H9 (cell line): Measurements from ENCODE around the gene MSH3. TPM values are rescaled to one million over a fixed set of nuclear protein-coding genes. Genes with fewer than 3 reads are reported as not detected.

Experiments used
- DNase-seq: peaks from one replicate; pipeline ENCODE4 v3.0.0-alpha.2; 2017
- H2AFZ ChIP-seq: one replicate; pipeline ENCODE4 v1.6.1; 2013; ENCODE audit warnings: mild to moderate bottlenecking, low read length, control low read depth, moderate library complexity
- H2AK5ac ChIP-seq: 2 replicates; pipeline ENCODE4 v1.6.1; 2013; ENCODE audit warnings: low read length, control low read depth, mixed read lengths; ENCODE audit not compliant: insufficient read length
- H2BK120ac ChIP-seq: one replicate; pipeline ENCODE4 v1.6.1; 2013; ENCODE audit warnings: low read depth, mild to moderate bottlenecking, low read length, control low read depth, inconsistent platforms; ENCODE audit not compliant: poor library complexity, severe bottlenecking
- H2BK12ac ChIP-seq: 2 replicates; pipeline ENCODE4 v1.6.1; 2013; ENCODE audit warnings: low read length, control low read depth, mixed read lengths, low read depth; ENCODE audit not compliant: insufficient read length
- H2BK15ac ChIP-seq: 2 replicates; pipeline ENCODE4 v1.6.1; 2013; ENCODE audit warnings: low read depth, low read length, control low read depth
- H2BK20ac ChIP-seq: one replicate; pipeline ENCODE4 v1.6.1; 2013; ENCODE audit warnings: low read depth, mild to moderate bottlenecking, low read length, control low read depth, inconsistent platforms; ENCODE audit not compliant: poor library complexity, severe bottlenecking
- H2BK5ac ChIP-seq: 2 replicates; pipeline ENCODE4 v1.6.1; 2013; ENCODE audit warnings: low read length, control low read depth, mixed read lengths; ENCODE audit not compliant: insufficient read length
- H3K14ac ChIP-seq: 2 replicates; pipeline ENCODE4 v1.6.1; 2013; ENCODE audit warnings: low read length, control low read depth; ENCODE audit not compliant: insufficient read depth
- H3K18ac ChIP-seq: 2 replicates; pipeline ENCODE4 v1.6.1; 2013; ENCODE audit warnings: low read depth, mild to moderate bottlenecking, mixed read lengths, low read length, control low read depth; ENCODE audit not compliant: insufficient read length
- H3K23ac ChIP-seq: 2 replicates; pipeline ENCODE4 v1.6.1; 2013; ENCODE audit warnings: low read length, control low read depth, mixed read lengths, low read depth; ENCODE audit not compliant: insufficient read length
- H3K23me2 ChIP-seq: 2 replicates; pipeline ENCODE4 v1.6.1; 2013; ENCODE audit warnings: low read depth, mild to moderate bottlenecking, mixed read lengths, low read length, control low read depth; ENCODE audit not compliant: insufficient read length, poor library complexity, severe bottlenecking
- H3K27ac ChIP-seq: 2 replicates; pipeline ENCODE4 v1.5.1; 2013; ENCODE audit warnings: low read length, control low read depth, mixed read lengths, low read depth; ENCODE audit not compliant: insufficient read length
- H3K27me3 ChIP-seq: 2 replicates; pipeline ENCODE4 v1.6.1; 2013; ENCODE audit warnings: low read length, control low read depth, inconsistent platforms; ENCODE audit not compliant: insufficient read depth
- H3K4ac ChIP-seq: 2 replicates; pipeline ENCODE4 v1.6.1; 2013; ENCODE audit warnings: low read depth, mild to moderate bottlenecking, control low read depth, inconsistent platforms, low read length, moderate library complexity
- H3K4me1 ChIP-seq: 2 replicates; pipeline ENCODE4 v1.6.1; 2013; ENCODE audit warnings: low read length, control low read depth, inconsistent platforms; ENCODE audit not compliant: insufficient read depth
- H3K4me2 ChIP-seq: 2 replicates; pipeline ENCODE4 v1.6.1; 2013; ENCODE audit warnings: low read length, control low read depth, mixed read lengths; ENCODE audit not compliant: insufficient read length, insufficient read depth
- H3K56ac ChIP-seq: 2 replicates; pipeline ENCODE4 v1.6.1; 2013; ENCODE audit warnings: low read depth, mild to moderate bottlenecking, mixed read lengths, low read length, control low read depth; ENCODE audit not compliant: insufficient read length
- H3K79me1 ChIP-seq: 2 replicates; pipeline ENCODE4 v1.6.1; 2013; ENCODE audit warnings: low read depth, mild to moderate bottlenecking, moderate library complexity, low read length, control low read depth, inconsistent platforms; ENCODE audit not compliant: insufficient read depth, poor library complexity, severe bottlenecking
- H3K79me2 ChIP-seq: 2 replicates; pipeline ENCODE4 v1.6.1; 2013; ENCODE audit warnings: low read length, control low read depth, inconsistent platforms; ENCODE audit not compliant: insufficient read depth
- H3K9ac ChIP-seq: 2 replicates; pipeline ENCODE4 v1.6.1; 2013; ENCODE audit warnings: low read length, control low read depth, mixed read lengths; ENCODE audit not compliant: insufficient read length; ENCODE audit errors: extremely low read depth
- H3K9me3 ChIP-seq: one replicate; pipeline ENCODE4 v1.6.1; 2013; ENCODE audit warnings: low read depth, low read length, inconsistent platforms; ENCODE audit not compliant: control insufficient read depth
- H3T11ph ChIP-seq: one replicate; pipeline ENCODE4 v1.6.1; 2013; ENCODE audit warnings: mild to moderate bottlenecking, low read length, control low read depth, inconsistent platforms
- H4K20me1 ChIP-seq: one replicate; pipeline ENCODE4 v1.6.1; 2013; ENCODE audit not compliant: control insufficient read depth, insufficient read length, insufficient read depth
- H4K5ac ChIP-seq: 2 replicates; pipeline ENCODE4 v1.6.1; 2013; ENCODE audit warnings: low read depth, mild to moderate bottlenecking, mixed read lengths, low read length, control low read depth; ENCODE audit not compliant: insufficient read length
- H4K8ac ChIP-seq: replicated peaks from 2 replicates; pipeline ENCODE4 v1.6.1; 2013; ENCODE audit warnings: low read length, control low read depth, mixed read lengths, low read depth; ENCODE audit not compliant: insufficient read length
- H4K91ac ChIP-seq: 2 replicates; pipeline ENCODE4 v1.6.1; 2013; ENCODE audit warnings: low read depth, mild to moderate bottlenecking, moderate library complexity, mixed read lengths, low read length, control low read depth; ENCODE audit not compliant: insufficient read length
- H3K27ac Mint-ChIP-seq, 3 experiments: 2 replicates in 2 of 3; 3 replicates in 1 of 3; pipeline ENCODE4 v1.8.0; 2020 to 2021; ENCODE audit warnings: mixed read lengths in 3 of 3, mild to moderate bottlenecking in 1 of 3, moderate library complexity in 1 of 3
- H3K27me3 Mint-ChIP-seq: 2 replicates; pipeline ENCODE4 v1.8.0; 2021; ENCODE audit warnings: low read depth, mild to moderate bottlenecking, moderate library complexity, mixed read lengths
- H3K36me3 Mint-ChIP-seq, 3 experiments: 2 replicates in 2 of 3; 3 replicates in 1 of 3; pipeline ENCODE4 v1.8.0; 2020 to 2021; ENCODE audit warnings: low read depth in 3 of 3, mixed read lengths in 3 of 3; ENCODE audit not compliant: insufficient read depth in 1 of 3
- H3K4me1 Mint-ChIP-seq, 2 experiments: 2 replicates each; pipeline ENCODE4 v1.8.0; 2020; ENCODE audit warnings: mixed read lengths in 2 of 2
- H3K4me3 Mint-ChIP-seq, 2 experiments: 2 replicates in 1 of 2; 3 replicates in 1 of 2; pipeline ENCODE4 v1.8.0; 2020 to 2021; ENCODE audit warnings: mild to moderate bottlenecking in 2 of 2, mixed read lengths in 2 of 2, moderate library complexity in 1 of 2
- H3K9me3 Mint-ChIP-seq, 2 experiments: 2 replicates in 1 of 2; 3 replicates in 1 of 2; pipeline ENCODE4 v1.8.0; 2020; ENCODE audit warnings: mild to moderate bottlenecking in 2 of 2, mixed read lengths in 2 of 2, moderate library complexity in 1 of 2
- total RNA-seq: library from RNA; stranded (reverse); gene quantifications from 2 replicates; pipeline ENCODE4 v1.2.1, GENCODE V29; 2021
- TF ChIP-seq, protein P1 (sequence below): fragments of 200-600 bp; sonication (generic); conservative IDR thresholded peaks from 3 replicates; pipeline ENCODE4 v1.8.0; 2021; ENCODE audit warnings: antibody characterized with exemption, mild to moderate bottlenecking

Gene MSH3
- total RNA-seq, 1 experiment from 2014 or later = 17.3 TPM

DNA sequence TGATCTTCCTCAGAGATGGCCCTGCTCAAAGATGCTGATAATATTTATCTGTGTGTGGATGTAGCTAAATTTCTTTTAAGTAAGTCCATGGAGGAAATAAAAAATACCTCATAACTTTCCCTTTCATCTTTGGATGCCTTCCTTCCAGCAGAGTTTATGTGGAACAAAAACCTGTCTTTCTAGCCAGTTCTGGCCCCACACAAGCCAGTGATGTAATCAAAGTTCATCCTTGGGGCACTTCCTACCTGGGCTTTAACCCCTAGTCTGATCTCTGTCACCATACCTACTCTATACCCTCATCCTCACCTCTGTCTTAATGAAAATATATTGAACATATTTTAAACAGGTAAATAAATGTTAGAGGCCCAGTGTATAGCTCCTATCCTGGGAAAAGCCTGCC lies 265.9 kb downstream of the MSH3 start:
- H3K4me1 ChIP-seq = peaks cover 2% of the 10 kb centered on the region; the same call in 1 of the 2 replicates
- no peak for DNase-seq
- H3K18ac ChIP-seq = no peak overlapping the region
- no peaks in the 10 kb centered on the region for H3K79me1 ChIP-seq
- H3K4me2 ChIP-seq = no peak overlapping the region
- Mint-ChIP-seq H3K4me1 (peaks cover 26 to 27% of the 10 kb centered on the region in 2 experiments), H3K27me3 (no peaks in the 10 kb centered on the region), H3K27ac (no peak overlapping the region), H3K36me3 (peaks cover 0 to 4% (median 0%) of the 10 kb centered on the region in 3 experiments; a peak in 1 of 7 replicates), H3K9me3 (no peaks in the 10 kb centered on the region), H3K4me3 (no peak overlapping the region)
- no peak overlapping the region for H4K5ac ChIP-seq
- no peak overlapping the region for H2AK5ac ChIP-seq
- no peak overlapping the region for H3K9ac ChIP-seq
- no peak overlapping the region for H4K91ac ChIP-seq
- H3K14ac ChIP-seq = no peak overlapping the region
- no peaks in the 10 kb centered on the region for H3K9me3 ChIP-seq
- no peak overlapping the region for H2BK120ac ChIP-seq
- TF ChIP-seq, protein P1, sequence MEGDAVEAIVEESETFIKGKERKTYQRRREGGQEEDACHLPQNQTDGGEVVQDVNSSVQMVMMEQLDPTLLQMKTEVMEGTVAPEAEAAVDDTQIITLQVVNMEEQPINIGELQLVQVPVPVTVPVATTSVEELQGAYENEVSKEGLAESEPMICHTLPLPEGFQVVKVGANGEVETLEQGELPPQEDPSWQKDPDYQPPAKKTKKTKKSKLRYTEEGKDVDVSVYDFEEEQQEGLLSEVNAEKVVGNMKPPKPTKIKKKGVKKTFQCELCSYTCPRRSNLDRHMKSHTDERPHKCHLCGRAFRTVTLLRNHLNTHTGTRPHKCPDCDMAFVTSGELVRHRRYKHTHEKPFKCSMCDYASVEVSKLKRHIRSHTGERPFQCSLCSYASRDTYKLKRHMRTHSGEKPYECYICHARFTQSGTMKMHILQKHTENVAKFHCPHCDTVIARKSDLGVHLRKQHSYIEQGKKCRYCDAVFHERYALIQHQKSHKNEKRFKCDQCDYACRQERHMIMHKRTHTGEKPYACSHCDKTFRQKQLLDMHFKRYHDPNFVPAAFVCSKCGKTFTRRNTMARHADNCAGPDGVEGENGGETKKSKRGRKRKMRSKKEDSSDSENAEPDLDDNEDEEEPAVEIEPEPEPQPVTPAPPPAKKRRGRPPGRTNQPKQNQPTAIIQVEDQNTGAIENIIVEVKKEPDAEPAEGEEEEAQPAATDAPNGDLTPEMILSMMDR = no peak
- H2BK20ac ChIP-seq = no peak overlapping the region
- H2BK15ac ChIP-seq = no peak overlapping the region
- no peaks in the 10 kb centered on the region for H4K20me1 ChIP-seq
- H3K79me2 ChIP-seq = no peaks in the 10 kb centered on the region
- no peak overlapping the region for H2AFZ ChIP-seq
- no peaks in the 10 kb centered on the region for H3K27me3 ChIP-seq
- no peak overlapping the region for H3T11ph ChIP-seq
- H3K4ac ChIP-seq = no peak overlapping the region
- no peak overlapping the region for H3K27ac ChIP-seq
- no peak overlapping the region for H2BK12ac ChIP-seq
- no peak overlapping the region for H4K8ac ChIP-seq
- H3K23ac ChIP-seq = no peak overlapping the region
- no peak overlapping the region for H2BK5ac ChIP-seq
- H3K23me2 ChIP-seq = no peaks in the 10 kb centered on the region
- H3K56ac ChIP-seq = no peak overlapping the region
